ENCODE data around the gene BIRC5.

The BIRC5 gene

GRCh38 chr17:78214016-78214705 lies at the start of gene BIRC5:
TSS of gene BIRC5 (plus strand) at chr17:78214253. CDS start at chr17:78214317, 64 bp downstream.
- POLR2A ChIA-PET = interaction anchor here (1.6 kb wide), 1 partner anchor 256 kb away, joined by 4 read pairs; the partner anchor contains the start of gene TNRC6C
- peak within 1 kb of the TSS; percentile 79 for H3K4me3 ChIP-seq (ENCODE audit: low read depth, low read length)
- CTCF ChIA-PET = interaction anchor here (1.0 to 1.2 kb wide), 2 partner anchors 37 to 101 kb away, joined by 3 read pairs; no protein-coding TSS in a partner anchor
- TF ChIP-seq CTCF (IDR thresholded peaks at IDR 0.05; ENCODE audit: insufficient read depth, low read length, missing control alignments) = no peak
- peak; percentile 5 for DNase-seq (ENCODE audit: low read depth, low spot score)

GRCh38 chr17:78164748-78165607 lies 49.1 kb upstream of the BIRC5 start:
- no peak for DNase-seq (ENCODE audit: low read depth, low spot score)
- no peak for TF ChIP-seq CTCF (IDR thresholded peaks at IDR 0.05; ENCODE audit: insufficient read depth, low read length, missing control alignments)
- no peak overlapping the region for H3K4me3 ChIP-seq (ENCODE audit: low read depth, low read length)
- ChIA-PET CTCF (interaction anchor here (4.4 kb wide), 1 partner anchor 11 kb away, joined by 28 read pairs; no protein-coding TSS in a partner anchor), POLR2A (no interaction called here)

- DNase-seq (ENCODE audit: low read depth, low spot score) = no peak
- ChIA-PET CTCF (interaction anchor here (2.3 kb wide), 1 partner anchor 10 kb away, joined by 11 read pairs; no protein-coding TSS in a partner anchor), POLR2A (interaction anchor here (0.8 kb wide), 1 partner anchor 22 kb away, joined by 3 read pairs; no protein-coding TSS in a partner anchor)
- H3K4me3 ChIP-seq (ENCODE audit: low read depth, low read length) = no peak overlapping the region
- TF ChIP-seq CTCF (IDR thresholded peaks at IDR 0.05; ENCODE audit: insufficient read depth, low read length, missing control alignments) = no peak
Observed at GRCh38 chr17:78166416-78166815, 47.6 kb upstream of the BIRC5 start.

GRCh38 chr17:78168242-78168902 lies 45.7 kb upstream of the BIRC5 start, which contains the start of gene SYNGR2:
TSS of gene SYNGR2 (plus strand) at chr17:78168581. CDS start at chr17:78168617, 36 bp downstream.
- ChIA-PET POLR2A (no interaction called here), CTCF (interaction anchor here (2.0 to 10.8 kb wide), 2 partner anchors 10 to 17 kb away, joined by 13 to 119 read pairs; partner anchors contain the start of genes AFMID and TK1)
- no peak for TF ChIP-seq CTCF (IDR thresholded peaks at IDR 0.05; ENCODE audit: insufficient read depth, low read length, missing control alignments)
- DNase-seq (ENCODE audit: low read depth, low spot score) = no peak
- peak within 1 kb of the TSS; percentile 55 for H3K4me3 ChIP-seq (ENCODE audit: low read depth, low read length)

DNA sequence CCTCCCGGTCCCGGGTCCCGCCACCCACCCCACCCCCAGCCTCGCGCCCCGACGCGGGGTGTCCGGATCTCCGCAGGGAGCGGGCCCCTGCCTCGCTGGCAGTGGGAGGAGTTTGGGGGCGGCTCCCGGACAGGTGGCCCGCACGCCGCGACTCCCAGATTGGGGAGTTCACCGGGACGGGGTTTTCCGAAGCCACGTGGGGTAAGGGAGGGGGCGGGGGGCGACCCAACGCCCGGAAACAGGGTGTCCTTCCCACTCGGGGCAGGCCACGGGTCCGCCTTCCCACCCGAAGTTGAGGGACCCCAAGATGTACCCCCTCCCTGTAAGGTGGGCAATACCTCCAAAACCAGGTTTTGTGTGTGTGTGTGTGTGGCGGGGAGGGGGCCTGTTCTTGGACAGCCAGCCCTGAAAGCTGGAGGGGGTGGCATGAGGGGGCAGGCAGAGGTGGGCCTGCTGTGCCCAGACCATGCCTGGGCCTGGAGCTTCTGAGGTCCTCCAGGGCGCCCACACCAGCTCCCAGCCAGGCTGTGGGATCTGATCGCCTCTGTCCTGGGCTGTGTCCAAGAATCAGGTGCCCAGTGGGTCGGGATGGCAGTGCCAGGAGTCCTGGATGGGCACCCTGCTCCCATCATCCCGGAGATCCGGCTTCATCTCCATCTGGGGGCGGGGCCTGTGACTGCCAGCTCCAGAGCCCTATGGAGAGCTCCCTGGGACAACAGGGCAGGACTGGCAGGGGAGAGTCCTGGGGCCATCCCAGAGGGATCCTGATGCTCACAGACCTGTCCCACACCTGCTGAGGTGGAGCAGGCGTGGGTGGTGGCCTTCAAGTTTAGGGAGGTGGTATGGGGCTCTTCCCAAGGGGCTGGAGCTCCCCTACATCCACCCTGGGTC lies 44.9 kb upstream of the BIRC5 start:
- ChIA-PET POLR2A (no interaction called here), CTCF (interaction anchor here (0.8 to 10.8 kb wide), 5 partner anchors 9 to 56 kb away, joined by 3 to 119 read pairs (median 4); partner anchors contain the start of genes AFMID and TK1)
- no peak for TF ChIP-seq CTCF (IDR thresholded peaks at IDR 0.05; ENCODE audit: insufficient read depth, low read length, missing control alignments)
- no peak for DNase-seq (ENCODE audit: low read depth, low spot score)
- peak overlapping the region; percentile 55 for H3K4me3 ChIP-seq (ENCODE audit: low read depth, low read length)

Data from AG04449 (cell line).